NCI-H1048 (cell line): ENCODE data around the gene TANGO6.
"Not testable (repeated sequence)": the region's sequence is repeated elsewhere in the genome, so short reads cannot be mapped to it uniquely, and the experiment has no call there.

ENCODE experiments used
- DNase-seq: peaks from one replicate; lab custom pipeline; 2025; lab: John Stamatoyannopoulos, UW

Gene TANGO6

DNA sequence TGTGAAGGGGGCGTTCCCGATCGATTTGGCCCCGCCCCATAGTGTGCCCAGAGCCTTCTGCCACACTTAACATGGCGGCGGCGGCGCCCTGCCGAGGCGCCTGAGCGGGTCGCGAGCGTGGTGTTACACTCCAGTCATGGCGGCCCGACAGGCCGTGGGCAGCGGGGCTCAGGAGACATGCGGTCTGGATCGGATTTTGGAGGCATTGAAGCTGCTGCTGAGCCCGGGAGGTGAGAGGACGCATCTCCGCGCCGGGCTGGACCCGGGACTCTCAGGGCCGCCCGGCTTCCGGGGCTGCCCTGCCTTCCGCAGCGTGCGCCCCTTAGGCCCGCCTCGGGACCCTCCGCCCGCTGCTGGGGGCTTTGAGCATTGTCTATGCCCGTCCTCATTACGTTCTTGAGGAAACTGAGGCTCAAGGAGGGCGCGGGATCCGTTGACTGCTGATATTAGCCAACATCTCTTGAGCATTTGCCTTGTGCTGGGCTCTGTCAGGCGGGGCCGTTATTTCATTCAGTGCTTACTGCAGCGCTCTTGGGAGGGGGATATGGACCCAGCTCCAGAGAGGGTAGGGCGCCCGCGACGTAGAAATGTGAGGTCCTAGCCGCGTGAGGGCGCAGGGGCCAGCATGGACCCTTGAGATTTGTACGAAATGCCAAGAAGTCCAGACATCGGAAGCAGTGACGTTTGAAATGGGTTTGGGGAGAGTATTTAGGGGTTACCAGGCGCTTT lies at the start of gene TANGO6:
Gene TANGO6, plus strand, starts transcription at position 50 of the 729 bp plus-strand sequence. Its CDS starts 87 bp downstream, at position 137.
- no peak for DNase-seq

DNA sequence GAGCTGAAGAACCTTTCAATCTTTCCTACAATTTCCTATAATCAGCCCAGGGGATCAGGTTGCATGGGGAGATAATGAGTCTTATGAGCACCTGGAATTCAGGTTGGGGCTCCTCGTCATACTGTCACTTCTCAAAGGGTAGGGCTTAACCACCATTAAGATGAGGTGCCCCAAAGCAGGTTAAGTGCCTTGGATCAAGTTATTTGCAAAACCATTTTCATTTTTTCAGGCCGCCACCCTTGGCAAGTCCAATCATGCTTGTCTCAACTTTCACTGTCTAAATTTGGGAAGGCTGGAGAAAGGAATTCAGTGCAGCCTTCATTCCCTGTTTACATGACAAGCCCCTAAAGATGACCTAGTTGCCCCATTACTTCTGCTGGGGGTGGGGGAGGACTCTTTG lies 44.9 kb upstream of the TANGO6 start:
- no peak for DNase-seq

DNA sequence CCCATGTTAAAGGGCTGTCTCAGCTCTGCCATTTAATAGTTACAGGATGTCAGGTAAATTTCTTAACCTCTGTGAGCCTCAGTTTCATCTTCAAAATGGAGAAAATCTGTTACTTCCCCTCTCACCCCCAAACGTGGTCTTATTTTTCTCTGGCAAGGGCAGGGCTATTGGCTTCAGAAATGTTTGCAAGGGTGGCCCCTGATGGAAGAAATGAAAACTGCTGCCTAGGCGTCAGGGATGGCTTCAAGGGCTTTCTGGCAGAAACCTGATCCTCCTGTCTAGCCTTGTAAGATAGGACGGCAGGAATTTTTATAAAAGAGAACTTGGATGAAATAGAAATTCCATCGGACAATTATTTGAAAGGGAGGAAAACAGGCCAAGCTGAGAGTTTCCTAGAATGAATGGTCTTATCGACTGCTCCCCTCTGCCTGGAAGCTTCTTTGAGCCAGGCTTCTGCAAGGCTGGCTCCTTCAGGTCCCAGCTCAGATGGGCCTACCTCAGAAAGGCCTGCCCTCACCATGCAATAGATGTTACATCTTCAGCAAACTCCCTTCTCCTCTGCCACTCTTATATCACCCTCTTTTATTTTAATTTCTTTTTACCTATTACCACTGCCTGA lies 43.0 kb upstream of the TANGO6 start:
- DNase-seq, result no peak

GRCh38 chr16:68802190-68802589 lies 41.1 kb upstream of the TANGO6 start:
- DNase-seq, result no peak

DNA sequence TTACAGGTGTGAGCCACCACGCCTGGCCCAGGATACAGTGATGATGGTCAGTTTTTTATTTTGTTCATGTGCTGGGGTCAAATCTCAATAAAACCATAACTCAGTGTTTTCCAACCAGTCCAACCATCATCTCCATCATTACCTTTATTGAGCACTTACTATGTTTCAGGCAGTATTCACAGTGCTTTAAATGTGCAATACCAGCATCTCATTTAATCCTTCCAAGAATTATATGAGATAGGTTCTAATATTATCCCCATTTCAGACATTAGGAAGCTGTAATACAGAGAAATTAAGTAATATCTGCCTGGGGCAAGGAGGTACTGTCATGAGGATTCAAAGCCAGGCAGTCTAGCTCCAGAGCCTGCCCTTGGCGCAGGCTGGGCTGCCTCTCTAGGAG lies 36.9 kb upstream of the TANGO6 start:
- DNase-seq, result no peak

- DNase-seq, result no peak
Observed at GRCh38 chr16:68806981-68807380, 36.4 kb upstream of the TANGO6 start.

DNA sequence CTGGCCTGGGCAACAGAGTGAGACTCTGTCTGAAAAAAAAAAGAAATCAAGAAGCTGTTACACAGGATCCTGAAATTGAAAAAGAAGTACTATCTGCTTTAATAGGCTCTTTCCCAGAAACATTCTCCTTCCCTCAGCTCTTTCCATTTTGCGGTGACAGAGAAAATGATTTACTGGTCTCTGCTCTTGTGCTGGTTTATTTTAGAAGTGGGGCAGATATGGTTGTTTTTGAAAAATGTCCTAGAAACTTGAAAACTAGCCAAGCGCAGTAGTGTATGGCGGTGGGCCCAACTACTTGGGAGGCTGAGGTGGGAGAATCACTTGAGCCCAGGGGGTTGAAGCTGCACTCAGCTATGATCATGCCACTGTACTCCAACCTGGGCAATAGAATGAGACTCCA lies 28.8 kb upstream of the TANGO6 start:
- no peak for DNase-seq

DNA sequence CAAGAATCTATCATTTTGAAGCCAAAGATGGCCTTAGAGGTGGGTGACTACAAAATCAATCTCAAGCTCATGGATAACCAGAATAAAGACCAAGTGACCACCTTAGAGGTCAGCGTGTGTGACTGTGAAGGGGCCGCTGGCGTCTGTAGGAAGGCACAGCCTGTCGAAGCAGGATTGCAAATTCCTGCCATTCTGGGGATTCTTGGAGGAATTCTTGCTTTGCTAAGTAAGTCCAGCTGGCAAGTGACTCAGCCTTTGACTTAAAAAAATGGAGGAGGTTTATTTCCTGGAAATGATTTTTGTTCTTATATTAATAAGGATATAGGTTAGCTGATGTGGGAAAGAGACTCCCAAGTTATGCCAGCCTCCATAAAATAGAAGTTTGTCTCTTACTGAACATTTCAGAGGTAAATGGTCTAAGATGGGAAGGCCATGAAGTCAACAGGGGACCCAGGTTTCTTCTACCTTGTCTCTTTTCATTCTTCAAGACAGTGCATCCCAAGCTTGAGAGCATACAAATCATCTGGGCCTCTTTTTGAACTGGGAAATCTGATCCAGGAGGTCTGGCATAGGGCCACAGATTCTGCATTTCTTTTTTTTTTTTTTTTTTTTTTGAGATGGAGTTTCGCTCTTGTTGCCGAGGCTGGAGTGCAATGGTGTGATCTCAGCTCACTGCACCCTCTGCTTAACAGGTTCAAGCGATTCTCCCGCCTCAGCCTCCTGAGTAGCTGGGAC lies 19.8 kb upstream of the TANGO6 start:
- no peak for DNase-seq

- no peak for DNase-seq
Observed at GRCh38 chr16:68825427-68825826, 17.9 kb upstream of the TANGO6 start.

GRCh38 chr16:68826652-68827051 lies 16.7 kb upstream of the TANGO6 start:
- no peak for DNase-seq

- no peak for DNase-seq
Observed at GRCh38 chr16:68833251-68833650, 10.1 kb upstream of the TANGO6 start.

DNA sequence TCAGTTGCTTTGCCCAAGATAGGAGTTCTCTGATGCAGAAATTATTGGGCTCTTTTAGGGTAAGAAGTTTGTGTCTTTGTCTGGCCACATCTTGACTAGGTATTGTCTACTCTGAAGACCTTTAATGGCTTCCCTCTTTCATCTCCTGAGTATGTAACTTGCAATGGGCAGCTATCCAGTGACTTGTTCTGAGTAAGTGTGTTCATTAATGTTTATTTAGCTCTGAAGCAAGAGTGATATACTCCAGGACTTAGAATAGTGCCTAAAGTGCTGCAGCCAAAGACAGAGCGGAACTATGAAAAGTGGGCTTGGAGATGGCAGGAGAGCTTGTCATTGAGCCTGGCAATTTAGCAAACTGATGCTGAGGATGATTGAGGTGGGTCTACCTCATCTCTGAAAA lies 8.8 kb upstream of the TANGO6 start:
- no peak for DNase-seq

- no peak for DNase-seq
Observed at GRCh38 chr16:68835970-68836369, 7.4 kb upstream of the TANGO6 start.

GRCh38 chr16:68839831-68840230 lies 3.5 kb upstream of the TANGO6 start:
- DNase-seq, result no peak

- not testable (repeated sequence) for DNase-seq
Observed at GRCh38 chr16:68842964-68843481, 308 bp upstream of the TANGO6 start.

DNA sequence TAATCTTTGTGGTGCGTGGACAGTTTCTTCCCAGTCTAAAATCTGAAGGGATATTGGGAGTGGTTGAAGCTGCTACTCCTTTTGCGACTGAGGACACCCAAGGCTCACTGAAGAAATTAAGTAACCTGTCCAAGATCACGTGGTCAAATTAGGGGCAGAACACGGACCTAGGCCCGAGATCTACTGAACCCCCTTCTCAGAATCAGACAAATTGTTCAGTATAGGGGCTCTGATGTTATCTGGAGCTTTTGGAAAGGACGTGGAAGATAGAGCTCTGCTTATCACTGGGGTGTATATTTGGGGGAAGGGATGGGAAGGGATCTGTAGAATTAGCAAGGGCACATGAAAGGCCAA lies 857 bp downstream of the TANGO6 start:
- no peak for DNase-seq

GRCh38 chr16:68848786-68849185 lies 5.5 kb downstream of the TANGO6 start:
- no peak for DNase-seq

DNA sequence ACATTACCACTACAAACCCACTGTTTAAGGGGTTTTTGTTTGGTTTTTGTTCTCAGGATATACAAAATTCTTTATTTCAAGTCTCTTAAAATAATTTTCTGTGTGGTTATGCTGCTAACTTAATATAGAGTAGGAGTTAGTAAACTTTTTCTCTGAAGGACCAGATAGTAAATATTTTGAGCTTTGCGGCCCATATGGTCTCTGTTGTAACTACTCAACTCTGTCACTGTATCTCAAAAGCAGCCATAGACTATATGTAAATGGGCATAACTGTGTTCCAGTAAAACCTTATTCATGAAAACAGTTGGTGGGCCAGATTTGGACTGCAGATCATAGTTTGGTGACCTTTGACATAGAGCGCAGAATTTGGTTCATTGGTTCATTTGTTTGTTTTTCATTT lies 7.2 kb downstream of the TANGO6 start:
- DNase-seq, result no peak

DNA sequence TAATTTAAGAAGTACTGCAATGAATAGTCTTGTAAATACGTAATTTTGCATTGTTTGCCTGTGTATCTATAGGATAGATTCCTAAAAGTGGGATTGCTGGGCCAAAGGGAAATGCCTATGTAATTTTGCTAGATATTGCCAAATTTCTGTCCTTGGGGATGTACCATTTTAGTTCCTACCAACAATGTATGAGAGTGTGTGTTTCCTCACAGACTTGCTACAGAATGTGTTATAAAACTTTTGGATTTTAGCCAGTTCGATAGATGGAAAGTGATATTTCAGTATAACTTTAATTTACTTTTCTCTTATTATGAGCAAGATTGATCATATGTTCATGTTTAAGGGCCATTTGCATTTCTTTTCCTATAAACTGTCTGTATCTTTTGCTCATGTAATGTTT lies 8.3 kb downstream of the TANGO6 start:
- DNase-seq, result no peak

DNA sequence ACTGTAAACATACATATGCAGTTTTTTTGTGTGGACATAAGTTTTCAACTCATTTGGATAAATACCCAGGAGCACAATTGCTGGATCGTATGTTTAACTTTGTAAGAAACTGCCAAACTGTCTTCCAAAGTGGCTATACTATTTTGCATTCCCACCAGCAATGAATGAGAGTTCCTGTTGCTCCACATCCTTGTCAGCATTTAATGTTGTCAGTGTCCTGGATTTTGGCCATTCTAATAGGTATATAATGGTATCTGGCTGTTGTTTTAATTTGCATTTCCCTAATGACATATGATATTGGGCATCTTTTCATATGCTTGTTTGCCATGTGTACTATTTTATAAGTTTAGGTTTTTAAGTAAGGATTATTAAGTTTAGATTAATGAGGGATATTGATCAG lies 14.1 kb downstream of the TANGO6 start:
- DNase-seq, result no peak

DNA sequence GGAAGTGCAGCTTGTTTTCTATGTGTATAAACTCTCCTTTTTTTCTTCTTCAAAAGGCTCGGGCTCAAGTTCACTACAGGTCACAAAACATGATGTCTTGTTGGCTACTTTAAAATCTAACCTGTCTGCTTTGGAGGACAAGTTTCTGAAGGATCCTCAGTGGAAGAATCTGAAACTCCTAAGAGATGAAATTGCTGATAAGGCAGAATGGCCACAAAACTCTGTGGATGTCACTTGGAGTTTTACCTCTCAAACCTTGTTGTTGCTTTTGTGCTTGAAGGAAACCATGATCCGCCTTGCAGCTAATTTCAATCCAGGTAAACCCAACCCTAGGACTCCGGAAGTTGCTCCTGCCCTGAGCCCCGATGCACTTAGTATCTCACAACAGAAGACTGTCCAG lies 16.5 kb downstream of the TANGO6 start:
- DNase-seq, result no peak

- DNase-seq, result no peak
Observed at GRCh38 chr16:68860978-68861892, 17.9 kb downstream of the TANGO6 start.
